Natural killer cell (primary cell): ENCODE measurements around the gene NMS. TPM values are rescaled to one million over a fixed set of nuclear protein-coding genes. Genes with fewer than 3 reads are reported as not detected.

ENCODE experiments used
- ATAC-seq, 3 donors: fragments of 150-1000 bp in 2 of 3; fragments of 200-7000 bp in 1 of 3; cut with Tn5 transposase; 1 replicate in 1 of 3; 2 replicates in 2 of 3; pipeline ENCODE4 v1.10.0; 2021; ENCODE audit warnings: mild to moderate bottlenecking in 2 of 3, moderate library complexity in 2 of 3
- DNase-seq, 2 donors: peaks; one replicate each; pipeline versions ENCODE4 v3.0.0 to v3.0.0-alpha.2; 2013 to 2021; ENCODE audit warnings: mixed read lengths in 1 of 2
- H3K27ac ChIP-seq: one replicate; pipeline ENCODE4 v1.5.1; 2013; ENCODE audit warnings: mild to moderate bottlenecking, low read length
- H3K27me3 ChIP-seq: one replicate; pipeline ENCODE4 v1.6.1; 2013; ENCODE audit warnings: low read length; ENCODE audit not compliant: control insufficient read depth, insufficient read depth
- H3K36me3 ChIP-seq: one replicate; pipeline ENCODE4 v1.6.1; 2013; ENCODE audit warnings: low read length; ENCODE audit not compliant: control insufficient read depth, insufficient read depth
- H3K4me1 ChIP-seq: one replicate; pipeline ENCODE4 v1.6.1; 2013; ENCODE audit warnings: low read length; ENCODE audit not compliant: control insufficient read depth, insufficient read depth
- H3K4me3 ChIP-seq: one replicate; pipeline ENCODE4 v1.5.1; 2013; ENCODE audit warnings: low read length
- H3K9me3 ChIP-seq: one replicate; pipeline ENCODE4 v1.6.1; 2013; ENCODE audit warnings: low read length; ENCODE audit not compliant: control insufficient read depth, insufficient read depth
- H3K27ac Mint-ChIP-seq, 2 donors: one replicate each; pipeline ENCODE4 v1.8.0; 2022; ENCODE audit warnings: mild to moderate bottlenecking in 2 of 2, mixed read lengths in 2 of 2, moderate library complexity in 1 of 2
- H3K27me3 Mint-ChIP-seq, 2 donors: one replicate each; pipeline ENCODE4 v1.8.0; 2022; ENCODE audit warnings: low read depth in 2 of 2, mixed read lengths in 2 of 2
- H3K36me3 Mint-ChIP-seq: one replicate; pipeline ENCODE4 v1.8.0; 2022; ENCODE audit warnings: mixed read lengths
- H3K4me1 Mint-ChIP-seq, 2 donors: one replicate each; pipeline ENCODE4 v1.8.0; 2022; ENCODE audit warnings: mixed read lengths in 2 of 2
- H3K4me3 Mint-ChIP-seq: one replicate; pipeline ENCODE4 v1.8.0; 2022; ENCODE audit warnings: mild to moderate bottlenecking, moderate library complexity, mixed read lengths
- H3K9me3 Mint-ChIP-seq, 2 donors: one replicate each; pipeline ENCODE4 v1.8.0; 2022; ENCODE audit warnings: mixed read lengths in 2 of 2
- CTCF ChIP-seq: fragments of 200-600 bp; IDR thresholded peaks from one replicate; pipeline ENCODE4 v1.8.0; 2022; ENCODE audit warnings: antibody characterized with exemption
- WGBS: methylation state at CpG from one replicate; pipeline ENCODE4 v1.1.7; 2013; ENCODE audit warnings: missing lambda C conversion rate; ENCODE audit not compliant: insufficient coverage; 5-methylcytosine and 5-hydroxymethylcytosine counted together
- intact Hi-C: fragments of 100-400 bp; cut with micrococcal nuclease; formaldehyde crosslinking; loops from one replicate; pipeline ENCODE4 v1.14.2; 2022
- total RNA-seq, 4 donors: library from RNA; stranded (reverse); fragments of 120-200 nt in 1 of 4; gene quantifications; one replicate each; pipeline versions ENCODE4 v1.2.3 to v1.2.4, GENCODE V29; 2013 to 2022

The NMS gene
- total RNA-seq, 3 donors from 2014 or later (not counting 1 experiment from before 2014, with no cell fraction given), result not detected

- no peaks in the 10 kb centered on the region for H3K9me3 Mint-ChIP-seq
- ATAC-seq, result no peak
Measured at GRCh38 chr2:100437751-100438150, 32.5 kb upstream of the NMS start.

GRCh38 chr2:100446696-100447095 is 23.6 kb upstream of the NMS start:
- no peak for TF ChIP-seq CTCF
- H3K4me1 Mint-ChIP-seq, result no peaks in the 10 kb centered on the region
- Histone ChIP-seq H3K4me3 (no peak overlapping the region), H3K36me3 (no peaks in the 10 kb centered on the region), H3K9me3 (no peaks in the 10 kb centered on the region), H3K4me1 (no peaks in the 10 kb centered on the region), H3K27me3 (no peaks in the 10 kb centered on the region), H3K27ac (no peak overlapping the region)
- no peak overlapping the region for H3K27ac Mint-ChIP-seq
- no peak for DNase-seq
- WGBS, result 85% methylated on average over 2 of the region's 2 CpGs
- H3K36me3 Mint-ChIP-seq, result no peaks in the 10 kb centered on the region
- intact Hi-C loops, result no loop called here
- H3K9me3 Mint-ChIP-seq, result no peaks in the 10 kb centered on the region
- H3K4me3 Mint-ChIP-seq, result no peak overlapping the region
- H3K27me3 Mint-ChIP-seq, result peaks cover 4 to 6% of the 10 kb centered on the region in 2 donors
- ATAC-seq, result no peak

More at GRCh38 chr2:100437751-100438150, 32.5 kb upstream of the NMS start:
- H3K27ac Mint-ChIP-seq, result no peak overlapping the region
- no peak for TF ChIP-seq CTCF
- no peak overlapping the region for H3K4me3 Mint-ChIP-seq
- Histone ChIP-seq H3K27me3 (no peaks in the 10 kb centered on the region), H3K27ac (no peak overlapping the region), H3K4me1 (no peaks in the 10 kb centered on the region), H3K4me3 (no peak overlapping the region), H3K9me3 (no peaks in the 10 kb centered on the region), H3K36me3 (no peaks in the 10 kb centered on the region)
- H3K4me1 Mint-ChIP-seq, result no peaks in the 10 kb centered on the region
- peaks cover 22 to 34% of the 10 kb centered on the region in 2 donors for H3K27me3 Mint-ChIP-seq
- intact Hi-C loops, result no loop called here
- no peaks in the 10 kb centered on the region for H3K36me3 Mint-ChIP-seq
- DNase-seq, result no peak
- 77% methylated on average over 7 of the region's 8 CpGs for WGBS

- Histone ChIP-seq H3K36me3 (no peaks in the 10 kb centered on the region), H3K27ac (no peak overlapping the region), H3K27me3 (no peaks in the 10 kb centered on the region), H3K4me3 (no peak overlapping the region), H3K9me3 (no peaks in the 10 kb centered on the region), H3K4me1 (no peaks in the 10 kb centered on the region)
- intact Hi-C loops, result no loop called here
- Mint-ChIP-seq H3K27ac (no peak overlapping the region), H3K27me3 (peaks cover 0 to 6% of the 10 kb centered on the region in 2 donors), H3K9me3 (no peaks in the 10 kb centered on the region), H3K36me3 (no peaks in the 10 kb centered on the region), H3K4me1 (no peaks in the 10 kb centered on the region), H3K4me3 (no peak overlapping the region)
- no peak for DNase-seq
- TF ChIP-seq CTCF, result no peak
- ATAC-seq, result no peak
- WGBS, result 85% methylated on average over 5 of the region's 5 CpGs
Measured at GRCh38 chr2:100451092-100451491, 19.2 kb upstream of the NMS start.

GRCh38 chr2:100451734-100452133 is 18.5 kb upstream of the NMS start:
- H3K4me1 ChIP-seq, result no peaks in the 10 kb centered on the region
- H3K4me3 ChIP-seq, result no peak overlapping the region
- Mint-ChIP-seq H3K9me3 (peaks cover 0 to 2% of the 10 kb centered on the region in 2 donors), H3K27me3 (peaks cover 0 to 6% of the 10 kb centered on the region in 2 donors), H3K27ac (no peak overlapping the region), H3K4me3 (no peak overlapping the region), H3K4me1 (no peaks in the 10 kb centered on the region), H3K36me3 (no peaks in the 10 kb centered on the region)
- no peaks in the 10 kb centered on the region for H3K36me3 ChIP-seq
- no peak for ATAC-seq
- no peak overlapping the region for H3K27ac ChIP-seq
- intact Hi-C loops, result no loop called here
- no peaks in the 10 kb centered on the region for H3K9me3 ChIP-seq
- no peak for TF ChIP-seq CTCF
- no peak for DNase-seq
- no peaks in the 10 kb centered on the region for H3K27me3 ChIP-seq
